Activated naive CD4-positive, alpha-beta T cell treated with anti-CD3 and anti-CD28 coated beads, Interleukin-2, amount 50 U/mL, for 72 hours (primary cell): ENCODE results near the gene NIN. TPM values are rescaled to one million over a fixed set of nuclear protein-coding genes. Genes with fewer than 3 reads are reported as not detected.

ENCODE experiments used
- ATAC-seq, 2 donors: fragments of 150-1000 bp; cut with Tn5 transposase; 2 replicates each; pipeline ENCODE4 v1.10.0; 2021; ENCODE audit warnings: mild to moderate bottlenecking in 2 of 2, moderate library complexity in 2 of 2
- DNase-seq, 2 donors: peaks; one replicate each; pipeline ENCODE4 v3.0.0; 2021 to 2022; ENCODE audit warnings: low spot score in 2 of 2
- H3K27ac Mint-ChIP-seq, 2 donors: one replicate each; pipeline ENCODE4 v1.8.0; 2022; ENCODE audit warnings: mild to moderate bottlenecking in 2 of 2, mixed read lengths in 2 of 2
- H3K36me3 Mint-ChIP-seq, 2 donors: one replicate each; pipeline ENCODE4 v1.8.0; 2022; ENCODE audit warnings: mixed read lengths in 2 of 2
- H3K9me3 Mint-ChIP-seq, 2 donors: one replicate each; pipeline ENCODE4 v1.8.0; 2022; ENCODE audit warnings: mixed read lengths in 2 of 2
- total RNA-seq, 2 donors: library from RNA; stranded (reverse); gene quantifications; one replicate each; pipeline ENCODE4 v1.2.3, GENCODE V29; 2022

Gene NIN
- total RNA-seq, 2 donors from 2014 or later = 29.5 to 61.4 TPM

DNA sequence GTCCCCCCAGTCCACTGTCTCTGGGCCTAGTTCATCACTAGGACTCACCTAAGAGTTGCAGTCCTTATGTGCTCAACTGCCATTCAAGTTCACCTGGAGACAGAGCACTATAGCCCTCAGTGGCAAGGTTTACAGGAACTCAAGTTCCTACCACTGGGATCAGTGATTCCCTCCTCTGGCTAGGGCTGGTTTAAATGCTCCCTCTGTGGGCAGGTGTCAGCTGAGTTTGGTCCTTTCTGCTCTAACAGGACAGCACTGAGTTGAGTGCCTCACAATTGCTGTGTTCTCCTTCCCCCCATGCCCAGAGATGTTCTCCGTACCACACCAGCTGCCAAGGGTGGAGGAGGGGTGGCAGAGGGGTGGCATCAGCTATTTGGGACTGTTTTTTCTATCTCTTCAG is 142.1 kb downstream of the NIN start:
- peaks cover 7 to 14% of the 10 kb centered on the region in 2 donors for H3K36me3 Mint-ChIP-seq
- H3K9me3 Mint-ChIP-seq = peaks cover 14 to 24% of the 10 kb centered on the region in 2 donors
- no peak for ATAC-seq
- DNase-seq = no peak
- no peak overlapping the region for H3K27ac Mint-ChIP-seq

DNA sequence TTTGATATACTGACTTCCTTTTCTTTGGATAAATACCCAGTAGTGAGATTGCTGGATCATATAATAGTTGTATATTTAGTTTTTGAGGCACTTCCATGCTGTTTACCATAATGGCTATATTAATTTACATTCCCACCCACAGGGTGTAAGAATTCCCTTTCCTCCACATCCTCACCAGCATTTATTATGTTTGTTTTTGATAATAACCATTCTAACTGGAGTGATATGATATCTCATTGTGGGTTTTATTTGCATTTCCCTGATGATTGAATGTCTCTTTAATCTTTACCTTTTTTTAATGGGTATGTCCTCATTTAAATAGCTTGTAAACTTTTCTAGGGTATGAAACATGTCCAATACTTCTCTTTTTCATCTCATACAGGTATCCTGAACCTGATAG is 151.3 kb downstream of the NIN start:
- DNase-seq (no peak), ATAC-seq (no peak)
- no peaks in the 10 kb centered on the region for H3K9me3 Mint-ChIP-seq
- H3K27ac Mint-ChIP-seq = no peak overlapping the region
- no peaks in the 10 kb centered on the region for H3K36me3 Mint-ChIP-seq

DNA sequence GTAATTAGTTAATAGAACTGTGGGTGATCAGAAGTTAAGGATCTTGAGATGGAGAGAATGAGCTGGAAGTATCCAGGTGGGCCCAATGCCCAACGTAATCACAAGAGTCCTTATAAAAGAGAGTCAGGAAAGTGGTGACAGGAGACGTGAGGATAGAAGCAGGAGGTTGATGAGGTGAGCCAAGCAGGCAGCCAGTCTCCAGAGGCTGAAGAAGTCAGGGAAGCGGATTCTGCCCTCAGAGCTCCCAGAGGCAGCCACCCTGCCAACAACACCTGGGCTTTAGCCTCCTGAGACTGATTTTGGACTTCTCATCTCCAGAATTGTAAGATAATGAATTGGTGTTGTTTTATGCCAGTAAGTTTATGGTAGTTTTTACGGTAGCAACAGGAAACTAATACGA is 152.8 kb downstream of the NIN start:
- Mint-ChIP-seq H3K36me3 (no peaks in the 10 kb centered on the region), H3K27ac (peak overlapping the region in 1 of 2 donors; percentile 48), H3K9me3 (no peaks in the 10 kb centered on the region)
- no peak for DNase-seq
- ATAC-seq = no peak

DNA sequence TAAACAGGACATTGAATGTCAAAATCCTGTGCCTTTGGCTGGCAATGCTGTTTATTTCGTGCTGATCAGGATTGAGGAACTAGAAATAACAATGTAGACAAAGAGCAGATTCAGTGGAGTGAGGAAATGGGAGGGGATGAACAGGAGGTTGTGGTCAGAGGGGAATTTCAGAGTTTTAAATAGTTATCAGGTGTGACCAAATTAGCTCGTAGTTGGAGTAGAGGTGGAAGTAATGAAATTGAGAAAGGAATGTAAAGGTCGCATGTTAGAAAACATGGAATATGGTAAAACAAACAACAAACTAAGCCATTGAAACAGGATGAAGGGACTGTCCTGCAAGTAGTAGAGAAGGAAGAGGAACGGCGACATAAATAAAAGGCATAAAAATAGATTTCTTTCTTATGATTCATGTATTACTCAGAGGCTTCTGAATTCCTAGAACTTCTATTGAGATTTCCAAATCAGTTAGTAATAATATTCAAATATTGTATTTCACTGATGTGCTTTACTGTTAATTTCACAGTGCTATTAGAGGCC is 153.4 kb downstream of the NIN start:
- no peaks in the 10 kb centered on the region for H3K36me3 Mint-ChIP-seq
- peak overlapping the region in 1 of 2 donors; percentile 48 for H3K27ac Mint-ChIP-seq
- H3K9me3 Mint-ChIP-seq = no peaks in the 10 kb centered on the region
- ATAC-seq (no peak), DNase-seq (no peak)

DNA sequence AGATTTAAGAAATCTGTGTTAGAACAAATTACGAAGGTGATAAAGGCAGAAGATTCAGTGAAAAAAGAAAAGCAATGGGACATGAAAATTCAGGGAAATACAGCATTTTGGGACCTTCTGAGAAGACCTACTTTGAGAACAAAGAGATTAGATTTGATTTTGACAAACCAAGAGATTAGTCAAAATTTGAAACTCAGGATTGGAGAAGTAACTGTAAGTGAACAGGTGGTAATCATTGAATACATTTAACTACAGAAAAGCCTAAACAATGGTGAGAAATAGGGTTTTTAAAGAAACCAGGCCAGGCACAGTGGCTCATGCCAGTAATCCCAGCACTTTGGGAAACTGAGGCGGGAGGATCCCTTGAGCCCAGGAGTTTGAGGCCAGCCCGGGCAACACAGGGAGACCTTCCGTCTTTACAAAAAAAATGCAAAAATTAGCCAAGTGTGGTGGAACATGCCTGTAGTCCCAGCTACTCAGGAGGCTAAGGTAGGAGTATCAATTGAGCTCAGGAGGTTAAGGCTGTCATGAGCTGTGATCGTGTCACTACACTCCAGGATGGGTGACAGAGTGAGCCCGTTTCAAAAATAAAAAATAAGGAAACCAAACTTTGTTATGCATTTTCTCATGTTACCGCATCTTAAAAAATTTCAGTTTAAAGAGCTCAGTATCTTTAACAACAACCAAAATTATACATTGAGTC is 154.0 kb downstream of the NIN start:
- Mint-ChIP-seq H3K27ac (peak overlapping the region in 1 of 2 donors; percentile 48), H3K9me3 (no peaks in the 10 kb centered on the region), H3K36me3 (no peaks in the 10 kb centered on the region)
- DNase-seq (no peak), ATAC-seq (no peak)

DNA sequence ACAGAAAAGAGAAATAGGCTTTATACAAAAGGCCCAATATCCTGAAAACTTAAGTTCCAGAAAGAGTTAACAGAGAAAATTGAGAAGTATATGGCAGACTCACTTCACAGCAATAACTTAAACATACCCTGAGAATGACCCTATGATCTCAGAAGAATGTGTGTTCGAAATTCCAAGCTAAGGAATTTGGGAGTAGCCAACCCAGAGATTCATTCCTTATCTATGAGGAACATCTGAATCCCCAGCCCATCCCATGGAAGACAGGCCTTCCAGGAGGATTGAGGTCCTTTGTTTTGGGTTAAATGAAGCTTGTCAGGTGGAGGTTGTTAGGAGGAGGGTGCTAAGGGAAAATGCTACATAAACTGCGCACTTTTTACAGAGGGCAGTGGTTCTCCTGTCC is 155.4 kb downstream of the NIN start:
- ATAC-seq = no peak
- Mint-ChIP-seq H3K27ac (no peak overlapping the region), H3K36me3 (no peaks in the 10 kb centered on the region), H3K9me3 (no peaks in the 10 kb centered on the region)
- DNase-seq = no peak

DNA sequence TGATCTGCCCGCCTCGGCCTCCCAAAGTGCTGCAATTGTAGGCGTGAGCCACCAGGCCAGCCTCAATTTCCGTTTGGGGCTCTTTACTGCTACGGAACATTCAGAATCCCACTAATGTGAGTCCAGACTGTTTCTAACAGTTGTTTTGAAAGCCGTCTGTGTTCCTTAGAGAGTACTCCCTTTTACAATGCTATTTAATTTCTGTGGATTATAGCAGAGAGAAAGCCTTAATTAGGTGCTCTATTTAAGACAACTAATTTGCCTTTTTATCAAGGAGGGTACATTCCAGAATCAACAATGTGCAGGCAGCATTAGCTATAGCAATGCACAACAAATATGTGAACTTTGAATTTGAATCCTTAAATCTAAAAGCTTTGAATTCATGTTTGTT is 160.1 kb downstream of the NIN start:
- DNase-seq (no peak), ATAC-seq (no peak)
- H3K36me3 Mint-ChIP-seq = peaks cover 6 to 8% of the 10 kb centered on the region in 2 donors
- no peak overlapping the region for H3K27ac Mint-ChIP-seq
- H3K9me3 Mint-ChIP-seq = no peaks in the 10 kb centered on the region

DNA sequence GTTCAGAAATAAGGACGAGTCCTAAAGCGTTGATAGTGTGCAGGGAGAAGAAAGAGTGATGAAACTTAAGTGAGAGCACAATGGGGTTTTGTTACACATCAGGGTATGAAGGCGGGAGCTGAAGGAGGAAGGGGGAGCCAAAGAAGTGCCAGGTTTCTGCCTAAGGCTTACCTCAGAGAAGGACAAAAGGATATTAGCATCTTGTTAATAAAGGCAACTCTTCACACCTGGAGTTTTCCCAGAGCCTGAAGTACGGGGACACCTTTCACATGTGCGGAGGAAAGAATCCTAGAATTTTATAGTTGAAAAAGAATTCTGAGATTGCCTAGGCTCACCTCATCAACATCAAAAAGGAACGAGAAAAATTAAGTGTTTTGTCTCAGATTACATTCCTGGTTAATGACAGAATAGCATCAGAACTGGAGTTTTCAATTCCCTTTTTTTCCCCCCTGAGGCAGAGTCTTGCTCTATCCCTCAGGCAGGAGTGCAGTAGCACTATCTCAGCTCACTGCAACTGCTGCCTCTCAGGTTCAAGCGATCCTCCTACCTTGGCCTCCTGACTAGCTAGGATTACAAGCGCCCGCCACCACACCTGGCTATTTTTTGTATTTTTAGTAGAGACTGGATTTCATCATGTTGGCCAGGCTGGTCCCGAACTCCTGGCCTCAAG is 160.6 kb downstream of the NIN start:
- peaks cover 6 to 8% of the 10 kb centered on the region in 2 donors for H3K36me3 Mint-ChIP-seq
- ATAC-seq (no peak), DNase-seq (no peak)
- H3K27ac Mint-ChIP-seq = no peak overlapping the region
- no peaks in the 10 kb centered on the region for H3K9me3 Mint-ChIP-seq

Other genes with a start within 250 kb of the NIN start
- gene SAV1, start 162.9 kb downstream of the NIN start, total RNA-seq = 10 to 100 TPM in 1 of 2 donors, 1 to 10 TPM in 1; 7.1 to 13.9 TPM
- gene ABHD12B, start 40.9 kb upstream of the NIN start, total RNA-seq = not detected
- gene PYGL, start 113.3 kb upstream of the NIN start, total RNA-seq = 1 to 10 TPM in 1 of 2 donors, under 1 TPM in 1; 0.30 to 1.8 TPM